Lower lobe of right lung (tissue), 2 donors: ENCODE measurements around the gene JPH3. TPM values are rescaled to one million over a fixed set of nuclear protein-coding genes. Genes with fewer than 3 reads are reported as not detected.

Experiments used
- ATAC-seq, 2 donors: fragments of 200-7000 bp; cut with Tn5 transposase; one replicate each; pipeline ENCODE4 v1.9.1; 2020 to 2022; ENCODE audit warnings: mild to moderate bottlenecking in 2 of 2, moderate library complexity in 2 of 2
- DNase-seq: peaks from one replicate; pipeline ENCODE4 v3.0.0-alpha.2; 2020
- H3K27ac ChIP-seq: fragments of 200-600 bp; one replicate; pipeline ENCODE4 v1.8.0; 2022
- H3K27me3 ChIP-seq: fragments of 200-600 bp; one replicate; pipeline ENCODE4 v1.8.0; 2022; ENCODE audit warnings: low read depth
- H3K36me3 ChIP-seq: fragments of 200-600 bp; one replicate; pipeline ENCODE4 v1.8.0; 2022; ENCODE audit warnings: mild to moderate bottlenecking
- H3K4me1 ChIP-seq: fragments of 200-600 bp; one replicate; pipeline ENCODE4 v1.8.0; 2022
- H3K4me3 ChIP-seq: fragments of 200-600 bp; one replicate; pipeline ENCODE4 v1.8.0; 2022; ENCODE audit warnings: mild to moderate bottlenecking
- H3K9me3 ChIP-seq: fragments of 200-600 bp; one replicate; pipeline ENCODE4 v1.8.0; 2022
- intact Hi-C: fragments of 100-400 bp; cut with DNase I; formaldehyde crosslinking; loops from one replicate; pipeline ENCODE4 v1.11.0; 2022
- total RNA-seq: library from RNA; stranded (reverse); fragmentation: NEBNext Ultra II Directional; extraction: Animal tissue kit (Norgen Biotek cat#: 25700); gene quantifications from one replicate; pipeline ENCODE4 v1.2.1, GENCODE V29; 2021
- TF ChIP-seq, protein P1 (sequence below): fragments of 200-600 bp; IDR thresholded peaks from one replicate; pipeline ENCODE4 v1.8.0; 2022; ENCODE audit warnings: antibody characterized with exemption, mild to moderate bottlenecking
- donor health status: DM: no; HTN: yes; CAD: no; lungs with severe emphysema.

The JPH3 gene
- total RNA-seq, 1 donor from 2014 or later = 0.12 TPM

DNA sequence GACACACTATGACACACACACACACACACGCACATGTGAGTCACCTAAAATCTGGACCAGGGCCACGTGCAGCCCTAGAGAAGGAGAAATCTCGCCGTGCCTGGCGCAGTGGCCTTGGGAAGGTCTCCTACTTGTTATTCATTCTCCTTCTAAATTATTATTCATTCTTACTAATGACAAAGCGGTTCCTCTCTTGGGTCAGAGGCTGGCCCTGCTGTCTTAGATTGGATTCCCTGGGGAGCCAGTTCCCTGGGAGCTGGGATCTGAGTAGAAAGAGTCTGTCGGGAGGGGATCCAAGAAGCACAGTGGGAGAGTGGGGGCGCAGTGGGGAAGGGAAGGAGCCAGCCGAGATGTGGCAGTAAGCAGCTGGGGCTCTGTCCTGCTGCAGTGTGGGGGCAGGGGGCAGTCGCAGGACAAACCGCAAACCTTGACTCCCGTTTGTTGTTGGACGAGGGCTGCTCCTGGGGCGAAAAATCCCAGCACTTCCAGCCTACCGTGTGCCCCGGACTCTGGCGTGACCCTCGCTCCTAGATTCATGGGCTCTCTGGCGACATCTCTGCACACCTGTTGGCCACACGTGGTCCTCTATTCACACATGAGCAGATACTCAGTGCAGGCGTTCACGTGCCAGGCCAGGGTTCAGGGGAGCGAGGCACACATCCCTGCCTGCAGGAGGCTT is 18.7 kb upstream of the JPH3 start:
- ATAC-seq (no peak), DNase-seq (no peak)
- peaks cover 7% of the 10 kb centered on the region for H3K4me1 ChIP-seq
- TF ChIP-seq, protein P1, sequence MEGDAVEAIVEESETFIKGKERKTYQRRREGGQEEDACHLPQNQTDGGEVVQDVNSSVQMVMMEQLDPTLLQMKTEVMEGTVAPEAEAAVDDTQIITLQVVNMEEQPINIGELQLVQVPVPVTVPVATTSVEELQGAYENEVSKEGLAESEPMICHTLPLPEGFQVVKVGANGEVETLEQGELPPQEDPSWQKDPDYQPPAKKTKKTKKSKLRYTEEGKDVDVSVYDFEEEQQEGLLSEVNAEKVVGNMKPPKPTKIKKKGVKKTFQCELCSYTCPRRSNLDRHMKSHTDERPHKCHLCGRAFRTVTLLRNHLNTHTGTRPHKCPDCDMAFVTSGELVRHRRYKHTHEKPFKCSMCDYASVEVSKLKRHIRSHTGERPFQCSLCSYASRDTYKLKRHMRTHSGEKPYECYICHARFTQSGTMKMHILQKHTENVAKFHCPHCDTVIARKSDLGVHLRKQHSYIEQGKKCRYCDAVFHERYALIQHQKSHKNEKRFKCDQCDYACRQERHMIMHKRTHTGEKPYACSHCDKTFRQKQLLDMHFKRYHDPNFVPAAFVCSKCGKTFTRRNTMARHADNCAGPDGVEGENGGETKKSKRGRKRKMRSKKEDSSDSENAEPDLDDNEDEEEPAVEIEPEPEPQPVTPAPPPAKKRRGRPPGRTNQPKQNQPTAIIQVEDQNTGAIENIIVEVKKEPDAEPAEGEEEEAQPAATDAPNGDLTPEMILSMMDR = no peak
- H3K4me3 ChIP-seq = no peak overlapping the region
- no peak overlapping the region for H3K27ac ChIP-seq
- intact Hi-C loops = no loop called here
- peaks cover 51% of the 10 kb centered on the region for H3K27me3 ChIP-seq
- no peaks in the 10 kb centered on the region for H3K36me3 ChIP-seq
- H3K9me3 ChIP-seq = no peaks in the 10 kb centered on the region

DNA sequence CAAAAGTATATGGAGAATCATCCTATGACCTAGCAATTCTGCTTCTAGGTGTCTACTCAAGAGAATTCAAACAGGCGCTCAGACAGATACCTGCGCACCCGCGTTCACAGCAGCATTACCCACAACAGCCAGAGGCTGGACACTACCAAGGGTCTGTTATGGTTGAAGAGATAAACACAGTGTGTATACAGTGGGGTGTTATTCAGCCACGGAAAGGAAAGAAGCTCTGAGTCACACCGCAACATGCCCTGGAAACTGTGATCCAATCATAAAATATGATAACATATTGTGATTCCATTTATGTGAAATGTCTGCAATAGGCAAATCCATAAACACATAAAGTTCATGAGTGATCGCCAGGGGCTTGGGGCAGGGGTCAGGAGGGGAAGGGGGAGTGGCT is 18.0 kb upstream of the JPH3 start:
- ATAC-seq = no peak
- intact Hi-C loops = no loop called here

DNA sequence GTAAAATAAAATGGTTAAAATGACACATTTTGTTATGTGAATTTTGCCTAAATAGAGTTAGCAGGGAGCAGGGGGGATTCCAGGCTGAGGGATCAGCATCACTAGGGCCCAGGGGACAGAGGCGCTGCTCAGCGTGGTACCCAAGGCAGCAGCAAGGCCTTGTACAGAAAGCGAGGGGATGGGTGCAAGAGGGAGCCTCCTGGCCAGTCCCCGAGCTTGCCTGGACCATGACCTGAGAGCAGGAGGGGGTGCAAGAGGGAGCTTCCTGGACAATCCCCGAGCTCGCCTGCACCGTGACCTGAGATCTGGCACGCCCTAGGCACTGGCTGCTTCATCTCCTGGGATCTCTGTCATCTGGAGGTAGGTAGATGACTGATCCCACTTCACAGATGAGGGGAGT is 17.3 kb upstream of the JPH3 start:
- Histone ChIP-seq H3K4me3 (no peak overlapping the region), H3K27ac (no peak overlapping the region), H3K36me3 (no peaks in the 10 kb centered on the region), H3K4me1 (peaks cover 7% of the 10 kb centered on the region), H3K9me3 (no peaks in the 10 kb centered on the region), H3K27me3 (peaks cover 58% of the 10 kb centered on the region)
- no peak for DNase-seq
- TF ChIP-seq, protein P1 = no peak
- intact Hi-C loops = no loop called here
- ATAC-seq = no peak

More for the DNA sequence above, 18.0 kb upstream of the JPH3 start:
- Histone ChIP-seq H3K27me3 (peaks cover 58% of the 10 kb centered on the region), H3K27ac (no peak overlapping the region), H3K9me3 (no peaks in the 10 kb centered on the region), H3K4me3 (no peak overlapping the region), H3K36me3 (no peaks in the 10 kb centered on the region), H3K4me1 (peaks cover 7% of the 10 kb centered on the region)
- TF ChIP-seq, protein P1 = no peak
- DNase-seq = no peak

DNA sequence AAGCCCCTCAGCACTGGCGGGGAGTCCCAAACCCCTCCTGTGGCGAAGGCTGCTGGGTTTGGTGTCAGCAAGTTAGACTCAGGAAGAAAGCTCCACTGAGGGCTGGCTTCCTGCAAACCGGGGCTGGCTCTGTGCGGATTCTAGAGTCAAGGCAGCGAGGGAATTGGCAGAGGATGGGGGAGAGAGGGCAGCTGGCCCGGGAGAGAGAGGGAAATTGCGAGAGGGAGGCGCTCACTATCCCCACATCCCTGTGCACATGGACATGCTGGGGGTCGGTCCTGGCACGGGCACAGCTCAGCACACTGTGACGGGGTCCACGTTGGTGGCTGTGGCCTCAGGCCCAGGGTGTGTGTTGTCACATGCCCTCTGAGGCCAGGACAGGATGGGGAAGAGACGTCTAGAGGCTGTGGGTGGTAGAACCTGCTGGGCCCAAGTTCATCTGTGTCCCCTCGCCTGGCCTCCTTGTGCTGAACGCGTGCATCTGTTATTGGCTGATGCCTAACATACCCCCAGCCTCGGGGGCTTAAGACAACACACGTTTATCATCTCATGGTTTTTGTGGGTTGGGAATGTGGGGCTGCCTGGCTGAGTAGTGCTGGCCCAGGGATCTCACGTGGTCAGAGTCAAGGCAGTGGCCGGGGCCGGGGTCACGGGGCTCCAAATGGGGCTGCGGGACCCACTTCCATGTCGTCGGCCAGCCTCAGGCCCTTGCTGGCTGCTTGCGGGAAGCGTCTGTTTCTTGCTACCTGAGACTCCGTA is 16.7 kb upstream of the JPH3 start:
- Histone ChIP-seq H3K36me3 (no peaks in the 10 kb centered on the region), H3K27me3 (peaks cover 58% of the 10 kb centered on the region), H3K4me3 (no peak overlapping the region), H3K4me1 (peaks cover 7% of the 10 kb centered on the region), H3K9me3 (no peaks in the 10 kb centered on the region), H3K27ac (no peak overlapping the region)
- no peak for DNase-seq
- no peak for ATAC-seq
- TF ChIP-seq, protein P1 = no peak
- intact Hi-C loops = no loop called here

DNA sequence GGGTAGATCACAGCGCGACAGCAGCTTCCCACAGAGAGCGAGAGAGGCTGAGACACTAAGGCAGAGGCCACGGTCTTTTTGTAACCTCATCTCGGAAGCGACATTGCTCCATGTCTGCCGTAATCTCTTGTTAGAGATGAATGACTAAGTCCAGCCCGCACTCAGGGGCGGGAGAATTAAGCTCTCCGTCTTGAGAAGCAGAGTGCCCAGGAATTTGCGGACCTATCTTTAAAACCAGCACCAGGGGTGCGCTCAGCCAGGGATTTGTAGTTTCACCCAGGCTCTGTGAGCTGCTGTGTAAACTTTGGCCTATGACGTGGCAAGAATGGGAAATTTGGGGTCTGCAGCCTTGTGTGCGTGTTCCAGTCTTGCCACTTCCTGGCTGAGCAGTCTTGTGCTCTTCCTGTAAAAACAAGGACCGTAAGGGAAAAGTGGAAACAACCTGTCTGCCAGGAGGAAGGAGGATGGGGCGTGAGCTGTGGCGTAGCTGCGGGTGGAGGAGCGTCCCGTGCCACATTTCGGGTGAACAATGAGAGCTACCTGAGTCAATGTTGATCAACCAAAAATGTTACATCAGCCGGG is 16.0 kb upstream of the JPH3 start:
- intact Hi-C loops = no loop called here
- TF ChIP-seq, protein P1 = no peak
- DNase-seq = no peak
- no peaks in the 10 kb centered on the region for H3K9me3 ChIP-seq
- H3K4me3 ChIP-seq = no peak overlapping the region
- H3K36me3 ChIP-seq = no peaks in the 10 kb centered on the region
- peaks cover 55% of the 10 kb centered on the region for H3K27me3 ChIP-seq
- no peak overlapping the region for H3K27ac ChIP-seq
- no peak for ATAC-seq
- H3K4me1 ChIP-seq = peaks cover 7% of the 10 kb centered on the region
